Activated T-helper 1 cell treated with Interleukin-2 at 50 U/mL for 16 hours (primary cell): ENCODE measurements around the gene WWP2.

Experiments used
- DNase-seq: peaks from one replicate; pipeline ENCODE4 v3.0.0-alpha.2; 2020; ENCODE audit warnings: low read depth

WWP2 gene

GRCh38 chr16:69927056-69927757 lies 165.1 kb downstream of the WWP2 start:
- DNase-seq: no peak

GRCh38 chr16:69928856-69929400 lies 166.8 kb downstream of the WWP2 start:
- no peak for DNase-seq

- no peak for DNase-seq
Observed at GRCh38 chr16:69929480-69929879, 167.3 kb downstream of the WWP2 start.

GRCh38 chr16:69930117-69930776 lies 168.1 kb downstream of the WWP2 start:
- no peak for DNase-seq

GRCh38 chr16:69931631-69932030 lies 169.5 kb downstream of the WWP2 start:
- no peak for DNase-seq

- no peak for DNase-seq
Observed at GRCh38 chr16:69932228-69932627, 170.1 kb downstream of the WWP2 start.

- no peak for DNase-seq
Observed at GRCh38 chr16:69932691-69933392, 170.7 kb downstream of the WWP2 start.

GRCh38 chr16:69934044-69934443 lies 171.9 kb downstream of the WWP2 start:
- DNase-seq: no peak

- no peak for DNase-seq
Observed at GRCh38 chr16:69934751-69935150, 172.6 kb downstream of the WWP2 start.

GRCh38 chr16:69935278-69935711 lies 173.2 kb downstream of the WWP2 start:
- DNase-seq: no peak

- DNase-seq: no peak
Observed at GRCh38 chr16:69935740-69936139, 173.6 kb downstream of the WWP2 start.

- DNase-seq: no peak
Observed at GRCh38 chr16:69936252-69936651, 174.1 kb downstream of the WWP2 start.

- DNase-seq: no peak
Observed at GRCh38 chr16:69936751-69937211, 174.6 kb downstream of the WWP2 start.

- DNase-seq: no peak
Observed at GRCh38 chr16:69937465-69937951, 175.4 kb downstream of the WWP2 start.

GRCh38 chr16:69938981-69939820 lies 177.1 kb downstream of the WWP2 start:
- no peak for DNase-seq

- no peak for DNase-seq
Observed at GRCh38 chr16:69939821-69940585, 177.9 kb downstream of the WWP2 start.

GRCh38 chr16:69940676-69941075 lies 178.5 kb downstream of the WWP2 start:
- DNase-seq: no peak

GRCh38 chr16:69941251-69942098 lies 179.3 kb downstream of the WWP2 start:
- DNase-seq: no peak

- no peak for DNase-seq
Observed at GRCh38 chr16:69942099-69942491, 180.0 kb downstream of the WWP2 start.

GRCh38 chr16:69942627-69943170 lies 180.6 kb downstream of the WWP2 start:
- DNase-seq: no peak
